NCI-H460 (cell line): ENCODE data around the gene RCCD1. TPM values are rescaled to one million over a fixed set of nuclear protein-coding genes. Genes with fewer than 3 reads are reported as not detected.
"Not testable (repeated sequence)": the region's sequence is repeated elsewhere in the genome, so short reads cannot be mapped to it uniquely, and the experiment has no call there.

ENCODE experiments used
- DNase-seq: peaks from one replicate; pipeline ENCODE4 v3.0.0-alpha.2; 2016; ENCODE audit warnings: low read depth; ENCODE audit errors: extremely low read depth
- polyA plus RNA-seq: library from polyadenylated mRNA; depleted of rRNA; stranded (reverse); fragments of >200 nt; gene quantifications from 2 replicates; pipeline ENCODE4 v1.2.3, GENCODE V29; 2014; cell fraction: nucleus; rRNA removed
- total RNA-seq: library from RNA; depleted of rRNA; stranded (reverse); fragments of >200 nt; shearing (Covaris generic); gene quantifications from 2 replicates; pipeline ENCODE4 v1.2.3, GENCODE V29; 2014; rRNA removed

The RCCD1 gene, protein sequence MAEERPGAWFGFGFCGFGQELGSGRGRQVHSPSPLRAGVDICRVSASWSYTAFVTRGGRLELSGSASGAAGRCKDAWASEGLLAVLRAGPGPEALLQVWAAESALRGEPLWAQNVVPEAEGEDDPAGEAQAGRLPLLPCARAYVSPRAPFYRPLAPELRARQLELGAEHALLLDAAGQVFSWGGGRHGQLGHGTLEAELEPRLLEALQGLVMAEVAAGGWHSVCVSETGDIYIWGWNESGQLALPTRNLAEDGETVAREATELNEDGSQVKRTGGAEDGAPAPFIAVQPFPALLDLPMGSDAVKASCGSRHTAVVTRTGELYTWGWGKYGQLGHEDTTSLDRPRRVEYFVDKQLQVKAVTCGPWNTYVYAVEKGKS
- total RNA-seq = 24.1 TPM in 2 replicates
- polyA plus RNA-seq = 137 and 144 TPM in 2 replicates

DNA sequence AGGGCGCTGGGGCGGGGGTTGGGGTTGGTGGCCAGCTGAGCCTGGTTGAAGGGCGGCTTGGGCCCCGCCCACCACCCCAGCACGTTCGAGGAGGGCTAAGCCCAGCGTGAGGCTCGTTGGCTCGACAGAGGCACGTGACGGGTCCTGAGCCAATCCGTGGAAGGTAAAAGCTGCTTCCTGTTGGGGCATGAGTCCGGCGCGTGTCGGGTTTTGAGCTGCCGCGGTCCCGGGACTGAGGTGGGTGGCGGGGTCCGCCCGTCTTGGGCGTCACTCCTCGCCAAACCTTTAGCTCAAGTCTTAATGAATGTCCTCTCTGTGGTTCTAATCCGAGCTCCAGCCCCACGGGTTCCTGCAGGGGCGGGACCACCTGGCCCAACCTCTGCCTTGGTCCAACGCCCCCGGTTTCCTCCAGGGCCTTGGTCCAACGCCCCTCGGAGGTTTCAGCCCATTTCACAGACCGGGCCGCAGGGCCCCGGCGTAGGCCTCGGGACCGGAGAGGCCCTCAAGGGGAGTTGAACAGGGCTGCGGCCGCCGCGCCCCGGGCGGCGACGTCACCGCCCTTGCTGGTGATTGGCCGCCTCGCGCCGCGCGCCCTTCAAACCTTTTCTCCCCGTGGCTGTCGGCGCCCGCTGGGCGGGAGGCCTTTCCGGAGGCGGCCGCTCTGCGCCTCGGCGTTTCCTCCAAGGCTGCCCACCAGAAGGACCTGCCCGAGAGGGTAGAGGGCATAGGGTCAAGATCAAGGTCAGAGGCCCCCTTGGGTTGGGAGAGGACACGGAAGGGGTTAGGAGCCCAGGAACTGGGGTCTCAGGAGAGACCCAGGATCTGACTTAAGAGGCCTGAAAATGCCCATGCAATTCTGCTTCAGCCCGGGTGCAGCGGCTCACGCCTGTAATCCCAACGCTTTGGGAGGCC is at the start of gene RCCD1:
TSS of gene RCCD1 (plus strand) at position 173 of the 912 bp plus-strand sequence. CDS start 1,851 bp downstream, outside the sequence.
- DNase-seq = peak; percentile 93

DNA sequence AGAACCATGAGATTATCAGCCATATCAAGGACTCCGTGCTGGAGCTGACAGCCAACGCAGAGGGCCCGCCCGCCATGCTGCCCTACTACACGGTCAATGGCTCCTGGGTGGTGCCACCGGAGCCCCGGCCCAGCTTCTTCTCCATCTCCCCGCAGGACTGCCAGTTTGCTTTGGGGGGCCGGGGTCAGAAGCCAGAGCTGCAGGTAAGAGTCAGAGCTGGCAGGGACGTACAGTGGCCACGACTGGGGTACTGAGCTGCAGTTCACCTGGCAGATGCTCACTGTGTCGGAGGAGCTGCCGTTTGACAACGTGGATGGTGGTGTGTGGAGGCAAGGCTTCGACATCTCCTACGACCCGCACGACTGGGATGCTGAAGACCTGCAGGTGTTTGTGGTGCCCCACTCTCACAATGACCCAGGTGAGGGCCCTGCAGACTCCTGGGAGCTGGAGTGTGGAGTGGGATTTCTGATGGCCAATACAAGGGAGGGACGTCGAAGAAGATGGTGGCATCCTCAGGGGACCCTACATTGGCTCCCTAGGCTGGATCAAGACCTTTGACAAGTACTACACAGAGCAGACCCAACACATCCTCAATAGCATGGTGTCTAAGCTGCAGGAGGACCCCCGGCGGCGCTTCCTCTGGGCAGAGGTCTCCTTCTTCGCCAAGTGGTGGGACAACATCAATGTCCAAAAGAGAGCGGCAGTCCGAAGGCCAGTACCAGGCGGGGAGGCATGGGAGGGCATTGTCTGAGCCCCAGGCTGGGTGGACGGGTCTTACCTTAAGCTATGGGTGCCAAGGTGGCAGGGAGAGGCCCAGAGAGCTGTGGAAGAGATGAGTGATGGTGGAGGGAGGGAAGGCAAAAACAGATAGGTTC is 49.1 kb upstream of the RCCD1 start:
- DNase-seq = no peak

DNA sequence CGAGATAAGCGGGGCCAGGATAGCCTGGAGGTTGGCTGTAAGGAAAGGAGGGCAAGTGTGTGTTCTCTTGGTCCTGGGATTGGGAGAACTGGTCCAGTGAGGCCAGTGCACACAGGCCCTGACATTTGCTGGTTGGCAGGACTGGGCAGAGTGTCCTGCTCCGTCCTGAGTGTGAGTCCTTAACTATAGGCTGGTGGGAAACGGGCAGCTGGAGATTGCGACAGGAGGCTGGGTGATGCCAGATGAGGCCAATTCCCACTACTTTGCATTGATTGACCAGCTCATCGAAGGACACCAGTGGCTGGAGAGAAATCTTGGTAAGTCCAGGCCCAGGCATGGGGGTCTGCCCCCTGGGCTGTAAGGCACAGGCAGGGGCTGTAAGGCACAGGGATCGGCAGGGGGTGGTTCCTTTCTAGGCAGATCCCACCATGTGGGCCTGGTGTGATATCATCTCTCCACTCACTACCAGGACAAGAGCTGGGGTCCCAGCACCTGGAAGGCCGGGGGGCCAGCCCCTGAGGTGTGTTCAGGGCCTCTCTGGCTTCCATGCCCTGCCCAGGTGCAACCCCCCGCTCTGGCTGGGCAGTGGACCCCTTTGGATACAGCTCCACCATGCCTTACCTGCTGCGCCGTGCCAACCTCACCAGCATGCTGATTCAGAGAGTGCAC is 48.4 kb upstream of the RCCD1 start:
- DNase-seq = no peak

DNA sequence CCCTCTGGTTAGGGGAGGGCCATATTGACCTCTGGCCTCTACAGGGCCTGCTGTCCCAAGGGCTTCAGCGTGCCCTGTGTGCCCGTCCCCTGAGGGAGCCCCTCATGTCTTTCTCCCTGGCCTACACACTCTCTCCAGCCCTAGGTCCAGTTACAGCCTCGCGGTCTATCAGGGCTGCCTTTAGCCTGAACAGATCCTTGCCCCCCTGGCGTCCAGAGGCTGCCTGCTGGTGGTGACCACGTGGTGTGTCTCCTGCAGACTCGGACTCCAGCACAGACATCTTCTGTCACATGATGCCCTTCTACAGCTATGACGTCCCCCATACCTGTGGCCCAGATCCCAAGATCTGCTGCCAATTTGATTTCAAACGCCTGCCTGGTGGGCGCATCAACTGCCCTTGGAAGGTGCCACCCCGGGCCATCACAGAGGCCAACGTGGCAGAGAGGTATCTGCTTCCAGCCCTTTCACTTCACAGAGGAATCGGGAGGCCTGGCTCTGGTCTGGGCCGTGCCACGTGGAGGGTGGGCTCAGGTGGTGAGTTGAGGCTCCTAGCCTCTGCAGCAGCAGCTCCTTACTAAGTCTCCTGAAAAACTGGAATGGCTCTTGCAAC is 47.5 kb upstream of the RCCD1 start:
- DNase-seq = no peak

DNA sequence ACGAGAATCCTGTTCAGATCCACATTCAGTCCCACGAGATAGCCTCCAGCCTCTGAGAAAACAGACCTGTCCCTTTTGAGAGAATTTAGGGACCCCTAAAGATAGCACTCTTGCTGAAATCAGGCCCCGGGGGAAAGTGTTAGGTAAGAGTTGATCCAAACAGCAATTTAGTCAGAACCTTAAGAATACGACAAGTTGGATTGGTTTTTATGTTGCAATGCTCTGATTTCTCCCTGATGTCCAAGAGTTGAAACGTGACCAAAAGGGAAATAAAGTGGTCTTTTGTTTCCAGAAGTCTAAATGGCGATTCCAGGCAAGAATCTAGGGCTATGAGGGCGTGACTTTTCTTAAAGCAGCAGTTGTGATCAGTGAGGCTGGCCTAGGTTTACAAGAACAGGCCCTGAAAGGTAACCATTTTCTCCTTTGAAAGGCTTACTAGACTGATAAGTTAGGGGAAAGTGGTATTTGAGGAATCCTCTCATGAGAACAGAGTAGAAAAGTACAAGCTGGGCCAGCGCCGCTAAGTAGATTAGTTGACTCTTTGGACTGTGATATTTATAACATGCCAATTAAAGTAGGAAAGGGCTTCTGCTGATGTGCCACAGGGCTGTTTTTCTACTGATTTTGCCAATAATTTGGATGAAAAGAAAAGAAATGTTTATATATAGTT is 46.7 kb upstream of the RCCD1 start:
- DNase-seq = no peak

DNA sequence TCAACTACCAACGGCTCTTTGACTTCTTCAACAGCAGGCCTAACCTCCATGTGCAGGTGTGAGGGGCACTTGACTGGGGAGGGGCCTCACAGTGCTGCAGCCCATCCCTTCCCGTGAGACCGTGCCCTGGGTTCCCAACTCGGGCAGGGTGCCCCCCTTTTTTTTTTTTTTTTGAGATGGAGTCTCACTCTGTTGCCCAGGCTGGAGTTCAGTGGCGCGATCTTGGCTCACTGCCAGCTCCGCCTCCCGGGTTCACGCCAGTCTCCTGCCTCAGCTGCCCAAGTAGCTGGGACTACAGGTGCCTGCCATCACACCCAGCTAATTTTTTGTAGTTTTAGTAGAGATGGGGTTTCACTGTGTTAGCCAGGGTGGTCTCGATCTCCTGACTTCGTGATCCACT is 45.2 kb upstream of the RCCD1 start:
- DNase-seq = not testable (repeated sequence)

DNA sequence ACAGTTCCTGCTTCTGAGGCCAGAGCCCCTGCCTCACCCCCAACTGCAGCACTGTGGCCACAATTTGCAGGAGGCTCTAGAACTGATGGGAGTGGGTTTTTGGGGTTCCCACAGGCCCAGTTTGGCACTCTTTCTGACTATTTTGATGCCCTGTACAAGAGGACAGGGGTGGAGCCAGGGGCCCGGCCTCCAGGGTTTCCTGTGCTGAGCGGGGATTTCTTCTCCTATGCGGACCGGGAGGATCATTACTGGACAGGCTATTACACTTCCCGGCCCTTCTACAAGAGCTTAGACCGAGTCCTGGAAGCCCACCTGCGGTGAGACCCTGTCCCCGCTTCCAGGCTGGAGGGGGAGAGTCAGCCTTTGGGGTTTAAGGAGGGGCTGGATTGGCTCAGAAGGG is 44.7 kb upstream of the RCCD1 start:
- DNase-seq = no peak

DNA sequence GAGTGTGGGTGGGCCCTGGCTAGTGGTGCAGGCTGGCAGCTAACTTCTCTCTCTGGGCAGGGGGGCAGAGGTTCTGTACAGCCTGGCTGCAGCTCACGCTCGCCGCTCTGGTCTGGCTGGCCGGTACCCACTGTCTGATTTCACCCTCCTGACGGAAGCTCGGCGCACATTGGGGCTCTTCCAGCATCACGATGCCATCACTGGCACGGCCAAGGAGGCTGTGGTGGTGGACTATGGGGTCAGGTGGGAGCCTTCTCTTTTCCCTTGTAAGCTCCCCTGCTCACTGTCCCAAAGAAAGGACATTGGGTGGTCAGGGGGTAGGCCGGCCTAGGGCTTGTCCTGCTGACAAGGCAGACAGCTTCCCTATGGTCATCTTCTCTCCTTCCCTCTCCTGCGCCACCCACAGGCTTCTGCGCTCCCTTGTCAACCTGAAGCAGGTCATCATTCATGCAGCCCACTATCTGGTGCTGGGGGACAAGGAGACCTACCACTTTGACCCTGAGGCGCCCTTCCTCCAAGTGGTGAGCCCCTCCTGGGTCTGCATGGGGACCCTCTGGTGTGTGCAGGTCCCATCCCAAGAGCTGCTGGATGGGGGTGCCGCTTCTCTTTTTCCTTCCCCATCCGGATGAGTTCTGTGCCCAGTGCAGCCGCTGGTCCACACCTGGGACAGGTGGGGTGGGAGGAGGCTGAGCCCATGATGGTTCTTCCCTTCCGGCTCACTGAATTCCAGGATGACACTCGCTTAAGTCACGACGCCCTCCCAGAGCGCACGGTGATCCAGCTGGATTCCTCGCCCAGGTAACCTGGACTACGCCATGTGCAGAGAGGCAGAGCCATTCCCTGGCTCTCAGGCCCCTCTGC is 44.0 kb upstream of the RCCD1 start:
- DNase-seq = no peak

DNA sequence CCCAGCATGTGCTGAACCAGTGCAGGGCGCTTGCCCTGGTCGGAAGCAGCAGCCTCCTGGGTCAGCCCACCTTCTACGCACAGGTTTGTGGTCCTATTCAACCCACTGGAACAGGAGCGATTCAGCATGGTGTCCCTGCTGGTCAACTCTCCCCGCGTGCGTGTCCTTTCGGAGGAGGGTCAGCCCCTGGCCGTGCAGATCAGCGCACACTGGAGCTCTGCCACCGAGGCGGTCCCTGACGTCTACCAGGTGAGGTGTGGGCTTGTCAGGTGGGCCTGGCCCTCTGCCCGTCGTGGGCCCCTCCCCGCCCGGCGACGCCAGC is 43.4 kb upstream of the RCCD1 start:
- DNase-seq = no peak

DNA sequence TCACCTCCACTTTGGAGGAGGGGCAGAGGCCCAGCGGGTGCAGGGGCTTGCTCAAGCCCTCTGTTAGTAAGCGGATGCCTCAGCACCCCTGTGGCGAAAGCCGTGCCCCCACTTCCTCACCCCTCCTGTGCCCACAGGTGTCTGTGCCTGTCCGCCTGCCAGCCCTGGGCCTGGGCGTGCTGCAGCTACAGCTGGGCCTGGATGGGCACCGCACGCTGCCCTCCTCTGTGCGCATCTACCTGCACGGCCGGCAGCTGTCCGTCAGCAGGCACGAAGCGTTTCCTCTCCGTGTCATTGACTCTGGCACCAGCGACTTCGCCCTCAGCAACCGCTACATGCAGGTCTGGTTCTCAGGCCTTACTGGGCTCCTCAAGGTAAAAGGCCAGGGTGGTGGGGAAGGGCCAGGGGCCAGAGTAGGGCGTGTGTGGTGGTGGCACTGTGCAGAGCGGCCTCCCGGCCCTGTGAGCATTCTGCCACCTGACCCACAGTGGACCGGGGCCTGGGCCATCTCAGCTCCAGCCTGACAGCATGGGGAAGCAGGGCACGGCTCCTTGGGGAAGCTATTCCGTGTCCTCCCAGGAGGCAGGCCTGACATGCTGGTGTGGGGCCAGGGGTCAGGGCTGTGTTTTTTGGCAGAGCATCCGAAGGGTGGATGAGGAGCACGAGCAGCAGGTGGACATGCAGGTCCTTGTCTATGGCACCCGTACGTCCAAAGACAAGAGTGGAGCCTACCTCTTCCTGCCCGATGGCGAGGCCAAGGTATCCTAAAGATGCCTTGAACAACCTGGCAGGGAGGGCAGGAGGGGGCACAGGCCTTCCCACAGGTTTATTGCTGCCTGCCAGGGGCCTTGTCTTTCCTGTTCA is 42.5 kb upstream of the RCCD1 start:
- no peak for DNase-seq

DNA sequence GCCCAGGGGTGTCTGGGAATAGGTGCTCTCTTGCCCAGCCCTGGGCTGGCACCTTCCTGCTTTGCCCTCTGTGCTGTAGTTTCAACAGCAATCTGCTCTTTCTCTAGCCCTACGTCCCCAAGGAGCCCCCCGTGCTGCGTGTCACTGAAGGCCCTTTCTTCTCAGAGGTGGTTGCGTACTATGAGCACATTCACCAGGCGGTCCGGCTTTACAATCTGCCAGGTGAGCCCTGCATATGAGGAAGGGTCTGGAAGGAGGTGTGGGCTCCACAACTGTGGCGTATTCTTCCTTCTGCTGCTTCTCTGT is 42.0 kb upstream of the RCCD1 start:
- no peak for DNase-seq

DNA sequence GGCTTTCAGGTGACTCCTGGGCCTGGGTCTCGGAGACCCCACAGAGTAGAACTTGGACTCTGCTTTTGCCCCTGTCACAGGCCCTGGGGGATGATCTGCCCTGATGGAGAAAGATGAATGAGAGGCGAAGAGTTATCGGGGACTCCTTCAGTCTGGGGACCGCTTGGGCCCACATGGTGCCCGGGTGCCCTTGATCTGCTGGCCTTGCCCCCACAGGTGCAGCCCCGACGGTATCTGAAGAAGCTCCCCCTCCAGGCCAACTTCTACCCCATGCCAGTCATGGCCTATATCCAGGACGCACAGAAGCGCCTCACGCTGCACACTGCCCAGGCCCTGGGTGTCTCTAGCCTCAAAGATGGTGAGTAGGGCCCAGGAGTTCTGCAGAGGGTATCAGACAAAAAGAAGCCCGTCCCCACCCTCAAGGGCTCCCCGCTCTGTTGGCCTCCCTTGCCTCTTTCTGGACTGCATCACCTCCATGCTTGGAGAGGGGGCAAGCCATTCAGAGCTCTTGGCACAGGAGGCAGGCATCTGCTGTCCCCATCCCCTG is 41.2 kb upstream of the RCCD1 start:
- no peak for DNase-seq

DNA sequence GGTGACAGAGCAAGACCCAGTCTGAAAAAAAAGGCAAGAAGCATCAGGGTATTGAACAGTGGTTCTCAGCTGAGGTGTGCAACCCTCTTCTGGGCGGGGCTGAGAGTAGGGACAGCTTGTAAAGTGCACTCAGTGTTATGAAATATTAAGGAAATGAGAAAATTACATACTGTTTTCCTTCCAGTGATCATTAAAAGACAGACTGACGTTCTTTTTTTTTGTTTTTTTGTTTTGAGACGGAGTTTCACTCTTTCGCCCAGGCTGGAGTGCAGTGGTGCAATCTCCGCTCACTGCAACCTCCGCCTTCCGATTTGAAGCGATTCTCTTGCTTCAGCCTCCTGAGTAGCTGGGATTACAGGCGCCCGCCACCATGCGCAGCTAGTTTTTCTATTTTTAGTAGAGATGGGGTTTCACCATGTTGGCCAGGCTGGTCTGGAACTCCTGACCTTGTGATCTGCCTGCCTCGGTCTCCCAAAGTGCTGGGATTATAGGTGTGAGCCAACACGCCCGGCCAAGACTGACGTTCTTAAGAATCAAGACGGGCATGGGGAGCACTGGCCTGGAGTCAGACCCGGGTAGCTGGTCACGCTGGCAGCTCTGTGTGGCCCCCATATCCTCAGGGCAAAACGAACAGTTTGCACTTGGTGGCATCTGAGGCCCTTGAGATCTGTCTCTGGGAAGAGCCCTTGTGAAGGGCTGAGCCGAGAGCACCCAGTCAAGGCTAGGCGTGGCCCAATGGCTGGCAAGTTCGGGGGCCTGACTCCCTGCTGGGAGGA is 40.2 kb upstream of the RCCD1 start:
- no peak for DNase-seq

DNA sequence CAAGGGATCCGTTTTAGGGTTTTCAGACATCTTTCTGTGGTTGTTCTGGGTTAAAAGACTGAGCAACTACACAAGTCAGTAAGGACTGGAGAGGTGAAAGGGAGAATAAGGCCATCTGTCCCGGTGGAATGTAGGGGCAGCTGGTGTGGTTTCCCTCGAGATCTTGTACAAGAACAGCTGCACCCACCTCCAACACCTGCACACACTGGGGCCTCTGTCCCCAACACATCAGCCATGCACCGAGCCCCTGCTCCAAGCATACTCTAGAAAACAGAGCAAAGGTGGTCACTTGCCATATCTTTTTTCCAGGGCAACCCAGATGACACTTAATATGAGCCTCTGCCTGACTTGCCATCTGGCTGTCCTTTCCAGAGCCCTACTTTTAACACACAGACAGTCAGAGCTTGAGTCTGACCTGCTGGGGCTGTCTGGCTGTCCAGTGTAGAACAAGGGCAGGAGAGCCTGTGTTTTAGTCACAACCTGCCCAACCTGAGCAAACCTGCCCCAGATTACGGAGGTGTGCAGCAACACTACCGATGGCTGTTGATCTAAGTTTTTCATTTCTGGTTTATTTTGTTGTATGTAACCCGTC is 39.4 kb upstream of the RCCD1 start:
- DNase-seq = no peak

DNA sequence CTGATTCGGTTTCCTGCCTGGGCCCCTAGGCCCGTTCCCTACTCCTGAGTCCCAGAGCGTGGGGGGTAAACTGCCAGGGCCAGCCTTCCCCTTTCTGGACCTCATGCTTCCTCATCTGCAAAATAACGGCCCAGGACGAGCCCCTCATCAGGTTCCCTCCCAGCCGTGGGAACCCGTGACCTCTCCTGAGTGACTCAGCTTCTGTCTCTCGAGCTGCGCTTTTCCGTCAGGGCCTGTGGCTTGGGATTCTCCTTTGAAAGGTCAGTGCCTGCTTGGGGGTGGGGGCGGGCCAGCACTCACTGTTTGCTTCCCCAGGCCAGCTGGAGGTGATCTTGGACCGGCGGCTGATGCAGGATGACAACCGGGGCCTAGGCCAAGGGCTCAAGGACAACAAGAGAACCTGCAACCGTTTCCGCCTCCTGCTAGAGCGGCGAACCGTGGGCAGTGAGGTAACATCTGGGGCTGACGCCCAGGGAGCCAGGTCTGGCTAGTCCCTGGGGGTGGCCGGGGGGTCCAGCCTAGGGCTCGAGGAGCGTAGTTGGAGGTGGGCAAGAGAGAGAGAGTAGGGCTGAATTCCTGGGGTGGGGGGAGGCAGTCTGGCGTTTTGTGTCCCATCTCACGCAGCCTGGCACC is 38.8 kb upstream of the RCCD1 start:
- no peak for DNase-seq

DNA sequence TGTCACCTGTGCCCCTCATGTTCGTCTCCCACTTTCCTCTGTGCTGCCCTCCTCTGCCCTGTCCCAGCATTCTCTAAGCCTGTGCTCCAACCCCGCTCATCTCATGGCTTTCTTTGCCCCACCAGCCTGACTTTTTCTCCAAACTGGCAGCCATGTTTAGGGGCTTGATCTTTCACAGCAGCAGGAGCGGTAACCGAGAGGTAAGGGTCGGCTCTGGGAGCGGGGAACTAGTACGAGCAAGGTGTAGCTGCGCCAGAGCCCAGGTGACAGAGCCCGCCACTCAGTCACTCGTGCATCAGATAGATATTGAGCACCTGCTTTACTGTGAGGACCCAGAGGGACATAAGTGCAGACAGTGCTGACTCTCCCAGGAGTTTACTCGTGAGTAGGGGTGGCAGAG is 38.2 kb upstream of the RCCD1 start:
- DNase-seq = no peak
